Esophagus squamous epithelium (tissue), 4 donors: ENCODE measurements around the gene KCNC3.

Source experiments
- CTCF ChIP-seq, 6 experiments: fragments of 450-650 bp in 4 of 6; fragments of 200-600 bp in 2 of 6; sonication (generic) in 2 of 6; IDR thresholded peaks; one replicate each; pipeline ENCODE4 v1.5.1; 2016 to 2019; ENCODE audit warnings: antibody characterized with exemption in 6 of 6, mild to moderate bottlenecking in 4 of 6, moderate library complexity in 4 of 6
- POLR2A ChIP-seq, 4 donors: fragments of 450-650 bp; IDR thresholded peaks; one replicate each; pipeline ENCODE4 v1.6.1; 2017; ENCODE audit warnings: antibody characterized with exemption in 4 of 4, mild to moderate bottlenecking in 4 of 4, moderate library complexity in 3 of 4

DNA sequence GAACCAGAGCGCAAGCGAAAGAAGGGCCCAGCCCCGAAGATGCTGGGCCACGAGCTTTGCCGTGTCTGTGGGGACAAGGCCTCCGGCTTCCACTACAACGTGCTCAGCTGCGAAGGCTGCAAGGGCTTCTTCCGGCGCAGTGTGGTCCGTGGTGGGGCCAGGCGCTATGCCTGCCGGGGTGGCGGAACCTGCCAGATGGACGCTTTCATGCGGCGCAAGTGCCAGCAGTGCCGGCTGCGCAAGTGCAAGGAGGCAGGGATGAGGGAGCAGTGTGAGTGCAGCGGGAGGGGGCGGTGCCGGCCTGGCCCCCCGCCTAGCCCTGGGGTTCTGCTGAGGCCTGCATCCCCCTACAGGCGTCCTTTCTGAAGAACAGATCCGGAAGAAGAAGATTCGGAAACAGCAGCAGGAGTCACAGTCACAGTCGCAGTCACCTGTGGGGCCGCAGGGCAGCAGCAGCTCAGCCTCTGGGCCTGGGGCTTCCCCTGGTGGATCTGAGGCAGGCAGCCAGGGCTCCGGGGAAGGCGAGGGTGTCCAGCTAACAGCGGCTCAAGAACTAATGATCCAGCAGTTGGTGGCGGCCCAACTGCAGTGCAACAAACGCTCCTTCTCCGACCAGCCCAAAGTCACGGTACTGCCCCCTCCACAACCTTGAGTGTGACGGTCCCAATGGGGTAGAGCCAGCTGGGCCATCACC, 49.1 kb upstream of the KCNC3 start:
- no peak for TF ChIP-seq POLR2A (IDR thresholded peaks at IDR 0.05)
- TF ChIP-seq CTCF (IDR thresholded peaks at IDR 0.05): no peak
